Activated T-cell treated with anti-CD3 and anti-CD28 coated beads, Interleukin-2, amount 50 U/mL, for 24 hours (primary cell): ENCODE results near the gene AIMP2.
"Not testable (repeated sequence)": the region's sequence is repeated elsewhere in the genome, so short reads cannot be mapped to it uniquely, and the experiment has no call there.

ENCODE experiments used
- DNase-seq: peaks from one replicate; pipeline ENCODE4 v3.0.0-alpha.2; 2020
- H3K27ac Mint-ChIP-seq: 2 replicates; pipeline ENCODE4 v1.8.0; 2020; ENCODE audit warnings: mild to moderate bottlenecking, mixed read lengths
- H3K27me3 Mint-ChIP-seq: 2 replicates; pipeline ENCODE4 v1.8.0; 2020; ENCODE audit warnings: mixed read lengths
- H3K36me3 Mint-ChIP-seq: 2 replicates; pipeline ENCODE4 v1.8.0; 2020; ENCODE audit warnings: low read depth, mixed read lengths
- H3K4me1 Mint-ChIP-seq: 2 replicates; pipeline ENCODE4 v1.8.0; 2020; ENCODE audit warnings: low read depth, mixed read lengths
- H3K4me3 Mint-ChIP-seq: 2 replicates; pipeline ENCODE4 v1.8.0; 2020; ENCODE audit warnings: mild to moderate bottlenecking, moderate library complexity, mixed read lengths
- H3K9me3 Mint-ChIP-seq: 2 replicates; pipeline ENCODE4 v1.8.0; 2020; ENCODE audit warnings: mixed read lengths

AIMP2 gene

DNA sequence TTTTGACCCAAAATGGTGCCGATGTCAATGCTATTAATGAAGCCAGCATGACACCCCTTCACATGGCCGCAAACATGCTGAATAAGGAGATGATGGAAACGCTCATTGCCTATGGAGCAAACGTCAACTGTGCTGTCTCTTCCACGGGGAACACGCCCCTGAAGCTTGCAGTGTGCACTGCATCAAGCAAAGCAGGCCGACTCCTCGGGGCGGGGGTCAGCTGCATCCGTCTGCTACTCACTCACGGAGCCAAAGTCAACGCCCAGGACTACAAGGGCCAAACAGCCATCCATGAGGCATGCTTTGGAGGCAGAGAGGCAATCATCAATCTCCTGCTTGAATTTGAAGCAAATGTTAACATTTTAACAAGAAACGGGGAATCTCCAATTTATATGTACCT, 26.6 kb downstream of the AIMP2 start:
- Mint-ChIP-seq H3K36me3 (peaks cover 85% of the 10 kb centered on the region), H3K27me3 (no peaks in the 10 kb centered on the region), H3K27ac (no peak overlapping the region), H3K4me1 (peaks cover 8% of the 10 kb centered on the region), H3K4me3 (no peak overlapping the region), H3K9me3 (no peaks in the 10 kb centered on the region)
- DNase-seq: no peak

DNA sequence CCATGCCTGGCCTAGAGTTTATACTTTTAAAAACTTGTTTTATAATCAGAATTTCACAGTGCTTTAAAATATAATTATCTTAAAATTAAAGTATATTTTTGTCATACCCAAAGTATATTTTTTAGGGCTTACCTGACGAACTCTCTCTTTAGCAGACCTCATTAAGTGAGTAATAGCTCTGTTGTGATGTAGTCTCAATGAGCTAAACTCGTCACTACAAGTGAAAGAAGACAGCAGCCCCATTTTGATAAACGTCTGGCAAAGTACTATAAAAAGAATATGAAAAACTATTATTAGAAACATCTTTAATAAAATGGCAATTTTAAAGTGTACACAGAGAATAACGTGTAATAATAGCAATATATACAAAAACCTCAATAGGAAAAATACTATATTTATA, 40.7 kb downstream of the AIMP2 start:
- Mint-ChIP-seq H3K4me1 (peaks cover 6% of the 10 kb centered on the region), H3K36me3 (peaks cover 75% of the 10 kb centered on the region), H3K27ac (no peak overlapping the region), H3K4me3 (no peak overlapping the region), H3K9me3 (no peaks in the 10 kb centered on the region), H3K27me3 (no peaks in the 10 kb centered on the region)
- DNase-seq: no peak

DNA sequence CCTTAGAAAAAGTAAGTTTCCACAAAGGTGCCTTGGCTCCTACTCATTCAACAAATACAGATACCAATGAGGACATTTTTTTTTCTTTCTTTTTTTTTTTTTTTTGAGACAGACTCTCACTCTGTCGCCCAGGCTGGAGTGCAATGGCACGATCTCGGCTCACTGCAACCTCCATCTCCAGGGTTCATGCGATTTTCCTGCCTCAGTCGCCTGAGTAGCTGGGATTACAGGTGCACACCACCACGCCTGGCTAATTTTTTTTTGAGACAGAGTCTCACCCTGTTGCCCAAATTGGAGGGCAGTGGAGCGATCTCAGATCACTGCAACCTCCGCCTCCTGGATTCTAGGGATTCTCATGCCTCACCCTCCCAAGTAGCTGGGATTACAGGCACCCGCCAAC, 42.1 kb downstream of the AIMP2 start:
- H3K27ac Mint-ChIP-seq, H3K27me3 Mint-ChIP-seq, DNase-seq, H3K4me1 Mint-ChIP-seq, H3K9me3 Mint-ChIP-seq, H3K4me3 Mint-ChIP-seq: not testable (repeated sequence)
- H3K36me3 Mint-ChIP-seq: peaks cover 72% of the 10 kb centered on the region

DNA sequence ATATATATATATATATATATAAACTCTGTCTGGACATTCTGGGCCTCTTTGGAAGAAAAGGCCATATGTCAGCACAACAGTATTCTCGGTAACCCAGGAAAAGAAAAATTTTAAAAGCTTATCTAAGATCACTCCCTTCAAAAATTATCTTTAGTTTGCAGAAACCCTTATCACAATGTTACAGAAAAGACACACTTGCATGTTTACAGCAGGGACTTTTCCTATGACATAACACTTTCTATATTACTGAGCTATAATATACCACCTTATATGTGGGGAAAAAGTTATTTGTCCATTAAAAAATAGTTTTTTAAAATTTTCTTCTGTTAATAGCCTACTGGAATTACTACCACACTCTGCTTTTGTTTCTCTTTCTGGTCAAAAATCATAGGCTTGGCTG, 47.5 kb downstream of the AIMP2 start:
- no peak overlapping the region for H3K27ac Mint-ChIP-seq
- DNase-seq: no peak
- peaks cover 48% of the 10 kb centered on the region for H3K36me3 Mint-ChIP-seq
- H3K4me1 Mint-ChIP-seq: peaks cover 25% of the 10 kb centered on the region
- peak overlapping the region; percentile 20 for H3K4me3 Mint-ChIP-seq
- H3K9me3 Mint-ChIP-seq: no peaks in the 10 kb centered on the region
- H3K27me3 Mint-ChIP-seq: no peaks in the 10 kb centered on the region

DNA sequence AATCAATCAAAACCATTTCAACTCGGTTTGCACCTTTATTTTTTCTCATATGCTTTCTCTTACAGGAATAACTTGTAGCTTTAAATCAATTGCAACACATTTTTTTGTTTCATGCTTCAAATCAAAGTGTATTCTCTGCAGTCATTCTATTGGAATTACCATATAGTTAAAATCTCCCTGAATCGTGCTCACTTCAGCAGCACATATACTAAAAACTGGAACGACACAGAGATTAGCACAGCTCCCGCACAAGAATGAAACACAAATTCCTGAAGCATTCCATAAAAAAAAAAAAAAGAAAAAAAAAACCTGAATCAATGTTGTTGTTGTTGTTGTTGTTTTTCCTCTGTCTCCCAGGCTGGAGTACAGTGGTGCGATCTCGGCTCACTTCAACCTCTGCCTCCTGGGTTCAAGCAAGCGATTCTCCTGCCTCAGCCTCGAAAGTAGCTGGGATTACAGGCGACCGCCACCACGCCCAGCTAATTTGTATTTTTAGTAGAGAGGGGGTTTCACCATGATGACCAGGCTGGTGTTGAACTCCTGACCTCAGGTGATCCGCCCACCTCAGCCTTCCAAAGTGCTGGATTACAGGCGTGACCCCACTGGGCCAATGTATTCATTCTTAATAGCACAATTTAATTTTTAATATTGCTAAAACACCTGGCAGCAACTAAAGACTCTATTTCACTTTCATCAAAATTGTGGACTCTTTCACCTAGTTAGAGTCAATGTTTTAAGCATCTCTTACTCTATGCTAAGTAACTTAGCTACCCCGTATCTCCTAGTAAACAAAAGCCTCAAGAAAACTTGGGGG, 48.5 kb downstream of the AIMP2 start:
- Mint-ChIP-seq H3K27ac (peak overlapping the region; percentile 96), H3K4me1 (peaks cover 25% of the 10 kb centered on the region), H3K36me3 (peaks cover 39% of the 10 kb centered on the region), H3K27me3 (no peaks in the 10 kb centered on the region), H3K4me3 (peak overlapping the region; percentile 93), H3K9me3 (no peaks in the 10 kb centered on the region)
- no peak for DNase-seq

DNA sequence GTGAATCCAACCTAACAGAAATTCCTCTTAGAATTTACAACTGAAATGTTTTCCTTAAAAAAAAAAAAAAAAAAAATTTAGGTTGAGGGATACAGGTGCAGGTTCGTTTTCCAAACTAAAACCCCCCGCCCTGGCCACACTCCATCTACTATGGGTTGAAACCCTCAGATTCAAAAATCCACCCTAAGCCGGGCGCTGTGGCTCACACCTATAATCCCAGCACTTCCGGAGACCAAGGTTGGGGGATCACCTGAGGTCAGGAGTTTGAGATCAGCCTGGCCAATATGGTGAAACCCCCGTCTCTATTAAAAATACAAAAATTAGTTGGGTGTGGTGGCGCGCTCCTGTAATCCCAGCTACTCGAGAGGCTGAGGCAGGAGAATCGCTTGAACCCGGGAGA, 50.9 kb downstream of the AIMP2 start:
- not testable (repeated sequence) for H3K4me3 Mint-ChIP-seq, DNase-seq

DNA sequence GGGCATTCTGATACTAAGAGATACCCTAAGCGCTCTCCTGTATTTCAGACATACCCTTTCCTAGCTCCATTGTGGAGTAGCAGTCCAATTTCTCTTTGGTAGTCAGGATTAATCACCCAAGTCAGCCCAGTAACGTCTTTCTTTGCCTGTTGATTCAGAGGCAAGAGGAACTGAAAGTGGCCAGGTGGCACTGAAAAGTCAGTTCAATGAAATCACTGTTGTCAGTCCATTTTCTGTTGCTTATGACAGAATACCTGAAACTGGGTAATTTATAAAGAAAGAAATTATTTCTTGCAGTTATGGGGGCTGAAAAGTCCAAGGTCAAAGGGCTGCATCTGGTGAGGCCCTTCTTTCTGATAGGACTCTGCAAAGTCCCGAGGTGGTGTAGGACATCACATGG, 62.3 kb downstream of the AIMP2 start:
- H3K4me3 Mint-ChIP-seq: no peak overlapping the region
- no peaks in the 10 kb centered on the region for H3K36me3 Mint-ChIP-seq
- no peaks in the 10 kb centered on the region for H3K9me3 Mint-ChIP-seq
- no peak overlapping the region for H3K27ac Mint-ChIP-seq
- H3K4me1 Mint-ChIP-seq: no peaks in the 10 kb centered on the region
- H3K27me3 Mint-ChIP-seq: no peaks in the 10 kb centered on the region
- DNase-seq: no peak

More for the DNA sequence above, 50.9 kb downstream of the AIMP2 start:
- Mint-ChIP-seq H3K4me1 (peaks cover 21% of the 10 kb centered on the region), H3K36me3 (peaks cover 20% of the 10 kb centered on the region)
- not testable (repeated sequence) for H3K27ac Mint-ChIP-seq, H3K27me3 Mint-ChIP-seq, H3K9me3 Mint-ChIP-seq
